ENCODE measurements around the gene KCNK17. TPM values are rescaled to one million over a fixed set of nuclear protein-coding genes. Genes with fewer than 3 reads are reported as not detected.

The KCNK17 gene
- total and polyA plus RNA-seq, 2 of the 8 experiments (the other 6 are each of a cell fraction or from before 2014, with no cell fraction given): 2.9 to 3.4 TPM

- Histone ChIP-seq H3K79me2 (ENCODE audit: control insufficient read depth in 1 of 2, insufficient read depth in 2 of 2, low read length in 2 of 2) (no peaks in the 10 kb centered on the region), H2BK20ac (ENCODE audit: low read length) (no peak overlapping the region), H3K18ac (ENCODE audit: extremely low read depth, low read length) (no peak overlapping the region), H2BK120ac (replicated peaks; ENCODE audit: low read depth, low read length) (no peak overlapping the region), H3K36me3 (ENCODE audit: control insufficient read depth in 2 of 4, insufficient read depth in 4 of 4, low read length in 3 of 4) (no peaks in the 10 kb centered on the region), H3K56ac (replicated peaks; ENCODE audit: insufficient read length, low read depth, low read length) (no peak overlapping the region), H3K9me3 (ENCODE audit: insufficient read depth in 2 of 2, low read depth in 1 of 2, low read length in 1 of 2) (no peaks in the 10 kb centered on the region), H4K20me1 (replicated peaks in 1 of 2; ENCODE audit: control insufficient read depth in 1 of 2, insufficient read depth in 2 of 2, low read length in 2 of 2) (no peaks in the 10 kb centered on the region), H3K79me1 (ENCODE audit: low read depth, low read length) (no peaks in the 10 kb centered on the region), H2BK15ac (ENCODE audit: low read length) (no peak overlapping the region), H4K5ac (ENCODE audit: insufficient read length, low read depth, low read length) (no peak overlapping the region), H3K4ac (replicated peaks; ENCODE audit: insufficient read length, low read depth, low read length) (no peak overlapping the region), H3K27ac (ENCODE audit: low read depth, low read length) (no peak overlapping the region), H3K23me2 (ENCODE audit: low read depth, low read length) (no peaks in the 10 kb centered on the region), H2BK5ac (ENCODE audit: low read depth, low read length) (no peak overlapping the region), H4K8ac (ENCODE audit: extremely low read depth, insufficient read depth, low read length) (no peak overlapping the region), H4K91ac (replicated peaks; ENCODE audit: insufficient read length, low read length) (no peak overlapping the region), H3K14ac (ENCODE audit: insufficient read length) (no peak overlapping the region), H3K4me2 (ENCODE audit: insufficient read depth in 1 of 2, low read depth in 2 of 2, low read length in 2 of 2) (no peak overlapping the region), H3K9ac (replicated peaks in 1 of 4; ENCODE audit: extremely low read depth in 1 of 4, low read depth in 3 of 4, low read length in 3 of 4) (no peak overlapping the region), H3K4me1 (replicated peaks in 1 of 4; ENCODE audit: control insufficient read depth in 3 of 4, insufficient read depth in 4 of 4, low read length in 3 of 4) (peaks cover 3 to 13% (median 6%) of the 10 kb centered on the region in 4 experiments), H3K4me3 (ENCODE audit: extremely low read depth in 1 of 4, insufficient read depth in 2 of 4, low read depth in 3 of 4, low read length in 4 of 4) (no peak overlapping the region), H2AFZ (ENCODE audit: low read length) (no peak overlapping the region), H2AK5ac (ENCODE audit: low read depth, low read length) (no peak overlapping the region), H3K23ac (ENCODE audit: insufficient read length) (no peak overlapping the region), H3K27me3 (replicated peaks in 1 of 4; ENCODE audit: control insufficient read depth in 3 of 4, extremely low read depth in 1 of 4, insufficient read depth in 3 of 4, low read length in 3 of 4) (peaks cover 0 to 2% (median 0%) of the 10 kb centered on the region in 4 experiments; a peak in 1 of 7 replicates), H2BK12ac (ENCODE audit: low read depth, low read length) (no peak overlapping the region)
- WGBS, 2 experiments (ENCODE audit: extremely low coverage in 1 of 2, insufficient coverage in 1 of 2, insufficient read length in 1 of 2, insufficient replicate concordance in 2 of 2, low coverage in 1 of 2, low lambda C conversion rate in 2 of 2, missing lambda C conversion rate in 1 of 2): 88% methylated on average over 8 of the region's 9 CpGs; no CpG with 5 or more reads in 1 of the 2 experiments
- FAIRE-seq (no peak), DNase-seq (ENCODE audit: low read depth in 1 of 2, low spot score in 2 of 2) (no peak)
- POLR2A ChIA-PET (ENCODE audit: partially characterized antibody): no interaction called here
- TF ChIP-seq ASH2L (IDR thresholded peaks at IDR 0.05; ENCODE audit: low read length): no peak
- TF ChIP-seq ZNF274 (IDR thresholded peaks at IDR 0.05; ENCODE audit: borderline replicate concordance, extremely low read depth, low read length): no peak
- no peak for TF ChIP-seq USF2 (IDR thresholded peaks at IDR 0.05; ENCODE audit: low read length)
- no peak for TF ChIP-seq POU5F1 (IDR thresholded peaks at IDR 0.05; ENCODE audit: low read depth, low read length)
- no peak for TF ChIP-seq TBP (IDR thresholded peaks at IDR 0.05; ENCODE audit: low read depth, low read length)
- TF ChIP-seq POLR2AphosphoS5 (IDR thresholded peaks at IDR 0.05; ENCODE audit: low read depth, low read length): no peak
- no peak for TF ChIP-seq E2F6 (IDR thresholded peaks at IDR 0.05)
- no peak for TF ChIP-seq NRF1 (IDR thresholded peaks at IDR 0.05; ENCODE audit: low read depth, low read length)
- TF ChIP-seq EGR1 (IDR thresholded peaks at IDR 0.05; ENCODE audit: borderline replicate concordance, low read depth, low read length): no peak
- TF ChIP-seq SIN3A (conservative IDR thresholded peaks at IDR 0.05 in 1 of 2, IDR thresholded peaks at IDR 0.05 in 1 of 2; ENCODE audit: low read depth in 1 of 2, low read length in 2 of 2): no peak
- no peak for TF ChIP-seq BRCA1 (IDR thresholded peaks at IDR 0.05; ENCODE audit: low read depth, low read length)
- CTCF ChIA-PET (ENCODE audit: partially characterized antibody): interaction anchor here (0.6 to 2.6 kb wide), 7 partner anchors 11 to 526 kb away, joined by 3 to 7 read pairs (median 3); no protein-coding TSS in a partner anchor
Measured at GRCh38 chr6:39339096-39339867, 25.1 kb upstream of the KCNK17 start.

Measured in H1 (cell line).